ENCODE results near the gene LSAMP. TPM values are rescaled to one million over a fixed set of nuclear protein-coding genes. Genes with fewer than 3 reads are reported as not detected.

LSAMP gene
- total and polyA plus RNA-seq, 2 of the 8 experiments (the other 6 are each of a cell fraction or from before 2014, with no cell fraction given) = 1.8 to 5.7 TPM

DNA sequence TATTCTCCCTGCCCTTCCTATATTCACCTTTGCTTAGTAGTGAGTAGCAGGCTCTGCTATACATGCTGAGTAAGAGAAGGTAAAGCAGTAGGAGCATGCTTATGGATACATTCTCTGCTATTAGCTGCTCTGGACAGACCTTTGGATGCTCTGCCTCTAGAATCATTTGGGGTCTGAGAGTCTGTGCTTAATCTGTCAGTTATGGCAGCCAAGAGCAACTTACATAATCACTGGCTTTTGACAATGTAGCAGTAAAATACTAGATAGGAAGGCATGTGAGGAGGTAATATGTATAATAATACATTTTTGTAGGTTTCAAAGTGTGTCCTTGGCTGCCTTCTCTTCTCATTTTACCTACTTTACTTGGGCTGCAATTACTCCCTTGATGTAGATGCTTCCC lies 544.3 kb downstream of the LSAMP start:
- no peak overlapping the region for H2BK20ac ChIP-seq (ENCODE audit: low read length)
- H3K79me1 ChIP-seq (ENCODE audit: low read depth, low read length) = no peaks in the 10 kb centered on the region
- no peak overlapping the region for H4K91ac ChIP-seq (replicated peaks; ENCODE audit: insufficient read length, low read length)
- no peaks in the 10 kb centered on the region for H3K23me2 ChIP-seq (ENCODE audit: low read depth, low read length)
- no peak overlapping the region for H2BK15ac ChIP-seq (ENCODE audit: low read length)
- H4K8ac ChIP-seq (ENCODE audit: extremely low read depth, insufficient read depth, low read length) = no peak overlapping the region
- H4K5ac ChIP-seq (ENCODE audit: insufficient read length, low read depth, low read length) = no peak overlapping the region
- no peak overlapping the region for H3K4me3 ChIP-seq (ENCODE audit: extremely low read depth in 1 of 4, insufficient read depth in 2 of 4, low read depth in 3 of 4, low read length in 4 of 4)
- H3K18ac ChIP-seq (ENCODE audit: extremely low read depth, low read length) = no peak overlapping the region
- no peaks in the 10 kb centered on the region for H3K9me3 ChIP-seq (ENCODE audit: insufficient read depth in 2 of 2, low read depth in 1 of 2, low read length in 1 of 2)
- no peaks in the 10 kb centered on the region for H3K27me3 ChIP-seq (replicated peaks in 1 of 4; ENCODE audit: control insufficient read depth in 3 of 4, extremely low read depth in 1 of 4, insufficient read depth in 3 of 4, low read length in 3 of 4)
- no peak overlapping the region for H3K23ac ChIP-seq (ENCODE audit: insufficient read length)
- no peak overlapping the region for H3K27ac ChIP-seq (ENCODE audit: low read depth, low read length)
- H3K4me2 ChIP-seq (ENCODE audit: insufficient read depth in 1 of 2, low read depth in 2 of 2, low read length in 2 of 2) = no peak overlapping the region
- no peak overlapping the region for H3K4ac ChIP-seq (replicated peaks; ENCODE audit: insufficient read length, low read depth, low read length)
- no peak overlapping the region for H3K9ac ChIP-seq (replicated peaks in 1 of 4; ENCODE audit: extremely low read depth in 1 of 4, low read depth in 3 of 4, low read length in 3 of 4)
- no peaks in the 10 kb centered on the region for H3K36me3 ChIP-seq (ENCODE audit: control insufficient read depth in 2 of 4, insufficient read depth in 4 of 4, low read length in 3 of 4)
- H2BK5ac ChIP-seq (ENCODE audit: low read depth, low read length) = no peak overlapping the region
- H3K56ac ChIP-seq (replicated peaks; ENCODE audit: insufficient read length, low read depth, low read length) = no peak overlapping the region
- peaks cover 1 to 8% (median 5%) of the 10 kb centered on the region in 4 experiments; a peak in 3 of 7 replicates for H3K4me1 ChIP-seq (replicated peaks in 1 of 4; ENCODE audit: control insufficient read depth in 3 of 4, insufficient read depth in 4 of 4, low read length in 3 of 4)
- no peak overlapping the region for H2BK12ac ChIP-seq (ENCODE audit: low read depth, low read length)
- no peaks in the 10 kb centered on the region for H3K79me2 ChIP-seq (ENCODE audit: control insufficient read depth in 1 of 2, insufficient read depth in 2 of 2, low read length in 2 of 2)
- ChIA-PET POLR2A (ENCODE audit: partially characterized antibody) (no interaction called here), CTCF (ENCODE audit: partially characterized antibody) (interaction anchor here (1.4 to 1.9 kb wide), 2 partner anchors 11 to 35 kb away, joined by 3 to 5 read pairs; no protein-coding TSS in a partner anchor)
- H2AK5ac ChIP-seq (ENCODE audit: low read depth, low read length) = no peak overlapping the region
- no peaks in the 10 kb centered on the region for H4K20me1 ChIP-seq (replicated peaks in 1 of 2; ENCODE audit: control insufficient read depth in 1 of 2, insufficient read depth in 2 of 2, low read length in 2 of 2)
- DNase-seq (ENCODE audit: low read depth in 1 of 2, low spot score in 2 of 2) (no peak), FAIRE-seq (no peak)
- H2AFZ ChIP-seq (ENCODE audit: low read length) = no peak overlapping the region
- H3K14ac ChIP-seq (ENCODE audit: insufficient read length) = no peak overlapping the region
- H2BK120ac ChIP-seq (replicated peaks; ENCODE audit: low read depth, low read length) = no peak overlapping the region
- TF ChIP-seq POLR2A (IDR thresholded peaks at IDR 0.05; ENCODE audit: control extremely low read depth in 1 of 2, low read depth in 2 of 2, low read length in 2 of 2) (no peak), KDM5A (IDR thresholded peaks at IDR 0.05; ENCODE audit: low read length) (no peak), BACH1 (IDR thresholded peaks at IDR 0.05; ENCODE audit: low read length) (no peak), POLR2AphosphoS5 (IDR thresholded peaks at IDR 0.05; ENCODE audit: low read depth, low read length) (no peak), MAFK (IDR thresholded peaks at IDR 0.05; ENCODE audit: low read depth, low read length) (no peak), SP1 (IDR thresholded peaks at IDR 0.05; ENCODE audit: low read depth, low read length) (no peak), KDM1A (IDR thresholded peaks at IDR 0.05; ENCODE audit: borderline replicate concordance, low read length) (no peak), POU5F1 (IDR thresholded peaks at IDR 0.05; ENCODE audit: low read depth, low read length) (no peak), SP2 (IDR thresholded peaks at IDR 0.05; ENCODE audit: low read length) (no peak), FOSL1 (IDR thresholded peaks at IDR 0.05; ENCODE audit: insufficient read depth, low read depth, low read length) (no peak), RNF2 (IDR thresholded peaks at IDR 0.05; ENCODE audit: borderline replicate concordance, low read depth, low read length, missing control alignments, poor library complexity, severe bottlenecking) (no peak), CTBP2 (IDR thresholded peaks at IDR 0.05; ENCODE audit: borderline replicate concordance, insufficient read depth, insufficient read length, low read length) (no peak), KDM4A (IDR thresholded peaks at IDR 0.05; ENCODE audit: low read depth, low read length, severe bottlenecking) (no peak)
- TF ChIP-seq, protein P1, sequence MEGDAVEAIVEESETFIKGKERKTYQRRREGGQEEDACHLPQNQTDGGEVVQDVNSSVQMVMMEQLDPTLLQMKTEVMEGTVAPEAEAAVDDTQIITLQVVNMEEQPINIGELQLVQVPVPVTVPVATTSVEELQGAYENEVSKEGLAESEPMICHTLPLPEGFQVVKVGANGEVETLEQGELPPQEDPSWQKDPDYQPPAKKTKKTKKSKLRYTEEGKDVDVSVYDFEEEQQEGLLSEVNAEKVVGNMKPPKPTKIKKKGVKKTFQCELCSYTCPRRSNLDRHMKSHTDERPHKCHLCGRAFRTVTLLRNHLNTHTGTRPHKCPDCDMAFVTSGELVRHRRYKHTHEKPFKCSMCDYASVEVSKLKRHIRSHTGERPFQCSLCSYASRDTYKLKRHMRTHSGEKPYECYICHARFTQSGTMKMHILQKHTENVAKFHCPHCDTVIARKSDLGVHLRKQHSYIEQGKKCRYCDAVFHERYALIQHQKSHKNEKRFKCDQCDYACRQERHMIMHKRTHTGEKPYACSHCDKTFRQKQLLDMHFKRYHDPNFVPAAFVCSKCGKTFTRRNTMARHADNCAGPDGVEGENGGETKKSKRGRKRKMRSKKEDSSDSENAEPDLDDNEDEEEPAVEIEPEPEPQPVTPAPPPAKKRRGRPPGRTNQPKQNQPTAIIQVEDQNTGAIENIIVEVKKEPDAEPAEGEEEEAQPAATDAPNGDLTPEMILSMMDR (IDR thresholded peaks at IDR 0.05; ENCODE audit: control extremely low read depth in 1 of 3, insufficient read depth in 1 of 3, low read depth in 1 of 3, low read length in 3 of 3) = no peak

Measured in H1 (cell line).